GM23338 (cell line): ENCODE results near the gene G6PD. TPM values are rescaled to one million over a fixed set of nuclear protein-coding genes. Genes with fewer than 3 reads are reported as not detected.

Experiments
- CREB1 ChIP-seq: fragments of 250-450 bp; sonication (Bioruptor Pico); IDR thresholded peaks from 2 replicates; pipeline ENCODE4 v1.5.0; 2020; ENCODE audit warnings: low read depth, mild to moderate bottlenecking, moderate library complexity
- EZH2 ChIP-seq: fragments of 200-600 bp; sonication (generic); IDR thresholded peaks from one replicate; pipeline ENCODE4 v1.8.0; 2017; ENCODE audit warnings: antibody characterized with exemption, mild to moderate bottlenecking, low read depth; ENCODE audit not compliant: unreplicated experiment
- JUNB ChIP-seq: IDR thresholded peaks from one replicate; pipeline ENCODE4 v1.6.1; 2016; ENCODE audit warnings: antibody characterized with exemption; ENCODE audit not compliant: unreplicated experiment
- NANOG ChIP-seq: IDR thresholded peaks from 2 replicates; pipeline ENCODE4 v1.6.1; 2016; ENCODE audit warnings: antibody characterized with exemption, borderline replicate concordance
- ZNF331 ChIP-seq: fragments of 250-450 bp; sonication (Bioruptor Pico); IDR thresholded peaks from 2 replicates; pipeline ENCODE4 v1.5.0; 2020; ENCODE audit warnings: low read depth, mild to moderate bottlenecking, moderate library complexity
- polyA plus RNA-seq: library from polyadenylated mRNA; unstranded; fragments of >200 nt; fragmentation: Nextera tagmentation; extraction: Ambion mirVana; gene quantifications from 2 replicates; pipeline ENCODE4 v1.2.1, GENCODE V29; 2016
- total RNA-seq: library from RNA; depleted of rRNA; stranded (reverse); fragments of >200 nt; shearing (Covaris generic); gene quantifications from 2 replicates; pipeline ENCODE4 v1.2.3, GENCODE V29; 2014
- TF ChIP-seq, protein P1 (sequence below): fragments of 250-450 bp; sonication (Bioruptor Pico); IDR thresholded peaks from 2 replicates; pipeline ENCODE4 v1.5.0; 2020; ENCODE audit warnings: mild to moderate bottlenecking, moderate library complexity
- TF ChIP-seq, protein P2 (sequence below), 2 experiments: fragments of 200-600 bp in 1 of 2; sonication (generic) in 1 of 2; conservative IDR thresholded peaks; 2 replicates each; pipeline versions ENCODE4 v1.5.1 to v1.6.1; 2016 to 2017; ENCODE audit warnings: antibody characterized with exemption in 2 of 2, low read depth in 2 of 2, mild to moderate bottlenecking in 2 of 2, moderate library complexity in 1 of 2
- TF ChIP-seq, protein P3 (sequence below): IDR thresholded peaks from one replicate; pipeline ENCODE4 v1.6.1; 2018; ENCODE audit warnings: antibody characterized with exemption; ENCODE audit not compliant: unreplicated experiment
- TF ChIP-seq, protein P4 (sequence below): IDR thresholded peaks from 2 replicates; pipeline ENCODE4 v1.6.1; 2016; ENCODE audit warnings: antibody characterized with exemption

Gene G6PD
- total and polyA plus RNA-seq, 2 experiments from 2014 or later: 14.4 to 66.7 TPM

DNA sequence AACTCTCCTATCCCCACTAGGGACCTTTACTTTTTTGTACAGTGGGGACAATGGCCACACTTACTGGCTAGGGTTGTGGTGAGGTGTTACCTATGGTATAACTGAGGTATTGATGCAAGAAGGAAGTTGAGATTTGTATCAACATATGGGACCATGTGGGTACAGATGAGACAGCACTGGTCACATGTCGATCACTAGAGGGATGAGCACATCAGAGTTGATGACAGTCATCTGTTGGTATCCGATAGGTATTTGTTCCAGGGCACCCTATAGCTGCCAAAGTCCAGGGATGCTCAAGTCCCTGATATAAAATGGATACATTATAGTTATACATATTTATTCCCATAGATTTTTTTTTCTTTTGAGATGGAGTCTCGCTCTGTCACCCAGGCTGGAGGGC lies 43.7 kb downstream of the G6PD start (continued):
- TF ChIP-seq, protein P1, sequence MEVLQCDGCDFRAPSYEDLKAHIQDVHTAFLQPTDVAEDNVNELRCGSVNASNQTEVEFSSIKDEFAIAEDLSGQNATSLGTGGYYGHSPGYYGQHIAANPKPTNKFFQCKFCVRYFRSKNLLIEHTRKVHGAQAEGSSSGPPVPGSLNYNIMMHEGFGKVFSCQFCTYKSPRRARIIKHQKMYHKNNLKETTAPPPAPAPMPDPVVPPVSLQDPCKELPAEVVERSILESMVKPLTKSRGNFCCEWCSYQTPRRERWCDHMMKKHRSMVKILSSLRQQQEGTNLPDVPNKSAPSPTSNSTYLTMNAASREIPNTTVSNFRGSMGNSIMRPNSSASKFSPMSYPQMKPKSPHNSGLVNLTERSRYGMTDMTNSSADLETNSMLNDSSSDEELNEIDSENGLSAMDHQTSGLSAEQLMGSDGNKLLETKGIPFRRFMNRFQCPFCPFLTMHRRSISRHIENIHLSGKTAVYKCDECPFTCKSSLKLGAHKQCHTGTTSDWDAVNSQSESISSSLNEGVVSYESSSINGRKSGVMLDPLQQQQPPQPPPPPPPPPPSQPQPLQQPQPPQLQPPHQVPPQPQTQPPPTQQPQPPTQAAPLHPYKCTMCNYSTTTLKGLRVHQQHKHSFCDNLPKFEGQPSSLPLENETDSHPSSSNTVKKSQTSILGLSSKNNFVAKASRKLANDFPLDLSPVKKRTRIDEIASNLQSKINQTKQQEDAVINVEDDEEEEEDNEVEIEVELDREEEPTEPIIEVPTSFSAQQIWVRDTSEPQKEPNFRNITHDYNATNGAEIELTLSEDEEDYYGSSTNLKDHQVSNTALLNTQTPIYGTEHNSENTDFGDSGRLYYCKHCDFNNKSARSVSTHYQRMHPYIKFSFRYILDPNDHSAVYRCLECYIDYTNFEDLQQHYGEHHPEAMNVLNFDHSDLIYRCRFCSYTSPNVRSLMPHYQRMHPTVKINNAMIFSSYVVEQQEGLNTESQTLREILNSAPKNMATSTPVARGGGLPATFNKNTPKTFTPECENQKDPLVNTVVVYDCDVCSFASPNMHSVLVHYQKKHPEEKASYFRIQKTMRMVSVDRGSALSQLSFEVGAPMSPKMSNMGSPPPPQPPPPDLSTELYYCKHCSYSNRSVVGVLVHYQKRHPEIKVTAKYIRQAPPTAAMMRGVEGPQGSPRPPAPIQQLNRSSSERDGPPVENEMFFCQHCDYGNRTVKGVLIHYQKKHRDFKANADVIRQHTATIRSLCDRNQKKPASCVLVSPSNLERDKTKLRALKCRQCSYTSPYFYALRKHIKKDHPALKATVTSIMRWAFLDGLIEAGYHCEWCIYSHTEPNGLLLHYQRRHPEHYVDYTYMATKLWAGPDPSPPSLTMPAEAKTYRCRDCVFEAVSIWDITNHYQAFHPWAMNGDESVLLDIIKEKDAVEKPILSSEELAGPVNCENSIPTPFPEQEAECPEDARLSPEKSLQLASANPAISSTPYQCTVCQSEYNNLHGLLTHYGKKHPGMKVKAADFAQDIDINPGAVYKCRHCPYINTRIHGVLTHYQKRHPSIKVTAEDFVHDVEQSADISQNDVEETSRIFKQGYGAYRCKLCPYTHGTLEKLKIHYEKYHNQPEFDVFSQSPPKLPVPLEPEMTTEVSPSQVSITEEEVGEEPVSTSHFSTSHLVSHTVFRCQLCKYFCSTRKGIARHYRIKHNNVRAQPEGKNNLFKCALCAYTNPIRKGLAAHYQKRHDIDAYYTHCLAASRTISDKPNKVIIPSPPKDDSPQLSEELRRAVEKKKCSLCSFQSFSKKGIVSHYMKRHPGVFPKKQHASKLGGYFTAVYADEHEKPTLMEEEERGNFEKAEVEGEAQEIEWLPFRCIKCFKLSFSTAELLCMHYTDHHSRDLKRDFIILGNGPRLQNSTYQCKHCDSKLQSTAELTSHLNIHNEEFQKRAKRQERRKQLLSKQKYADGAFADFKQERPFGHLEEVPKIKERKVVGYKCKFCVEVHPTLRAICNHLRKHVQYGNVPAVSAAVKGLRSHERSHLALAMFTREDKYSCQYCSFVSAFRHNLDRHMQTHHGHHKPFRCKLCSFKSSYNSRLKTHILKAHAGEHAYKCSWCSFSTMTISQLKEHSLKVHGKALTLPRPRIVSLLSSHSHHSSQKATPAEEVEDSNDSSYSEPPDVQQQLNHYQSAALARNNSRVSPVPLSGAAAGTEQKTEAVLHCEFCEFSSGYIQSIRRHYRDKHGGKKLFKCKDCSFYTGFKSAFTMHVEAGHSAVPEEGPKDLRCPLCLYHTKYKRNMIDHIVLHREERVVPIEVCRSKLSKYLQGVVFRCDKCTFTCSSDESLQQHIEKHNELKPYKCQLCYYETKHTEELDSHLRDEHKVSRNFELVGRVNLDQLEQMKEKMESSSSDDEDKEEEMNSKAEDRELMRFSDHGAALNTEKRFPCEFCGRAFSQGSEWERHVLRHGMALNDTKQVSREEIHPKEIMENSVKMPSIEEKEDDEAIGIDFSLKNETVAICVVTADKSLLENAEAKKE (CRISPR knock-in tag): no peak
- TF ChIP-seq, protein P2, sequence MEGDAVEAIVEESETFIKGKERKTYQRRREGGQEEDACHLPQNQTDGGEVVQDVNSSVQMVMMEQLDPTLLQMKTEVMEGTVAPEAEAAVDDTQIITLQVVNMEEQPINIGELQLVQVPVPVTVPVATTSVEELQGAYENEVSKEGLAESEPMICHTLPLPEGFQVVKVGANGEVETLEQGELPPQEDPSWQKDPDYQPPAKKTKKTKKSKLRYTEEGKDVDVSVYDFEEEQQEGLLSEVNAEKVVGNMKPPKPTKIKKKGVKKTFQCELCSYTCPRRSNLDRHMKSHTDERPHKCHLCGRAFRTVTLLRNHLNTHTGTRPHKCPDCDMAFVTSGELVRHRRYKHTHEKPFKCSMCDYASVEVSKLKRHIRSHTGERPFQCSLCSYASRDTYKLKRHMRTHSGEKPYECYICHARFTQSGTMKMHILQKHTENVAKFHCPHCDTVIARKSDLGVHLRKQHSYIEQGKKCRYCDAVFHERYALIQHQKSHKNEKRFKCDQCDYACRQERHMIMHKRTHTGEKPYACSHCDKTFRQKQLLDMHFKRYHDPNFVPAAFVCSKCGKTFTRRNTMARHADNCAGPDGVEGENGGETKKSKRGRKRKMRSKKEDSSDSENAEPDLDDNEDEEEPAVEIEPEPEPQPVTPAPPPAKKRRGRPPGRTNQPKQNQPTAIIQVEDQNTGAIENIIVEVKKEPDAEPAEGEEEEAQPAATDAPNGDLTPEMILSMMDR (conservative IDR thresholded peaks at IDR 0.05; ENCODE audit: low read depth in 2 of 2): no peak
- TF ChIP-seq CREB1 (CRISPR knock-in tag): no peak
- no peak for TF ChIP-seq EZH2
- TF ChIP-seq NANOG: no peak
- TF ChIP-seq, protein P3, sequence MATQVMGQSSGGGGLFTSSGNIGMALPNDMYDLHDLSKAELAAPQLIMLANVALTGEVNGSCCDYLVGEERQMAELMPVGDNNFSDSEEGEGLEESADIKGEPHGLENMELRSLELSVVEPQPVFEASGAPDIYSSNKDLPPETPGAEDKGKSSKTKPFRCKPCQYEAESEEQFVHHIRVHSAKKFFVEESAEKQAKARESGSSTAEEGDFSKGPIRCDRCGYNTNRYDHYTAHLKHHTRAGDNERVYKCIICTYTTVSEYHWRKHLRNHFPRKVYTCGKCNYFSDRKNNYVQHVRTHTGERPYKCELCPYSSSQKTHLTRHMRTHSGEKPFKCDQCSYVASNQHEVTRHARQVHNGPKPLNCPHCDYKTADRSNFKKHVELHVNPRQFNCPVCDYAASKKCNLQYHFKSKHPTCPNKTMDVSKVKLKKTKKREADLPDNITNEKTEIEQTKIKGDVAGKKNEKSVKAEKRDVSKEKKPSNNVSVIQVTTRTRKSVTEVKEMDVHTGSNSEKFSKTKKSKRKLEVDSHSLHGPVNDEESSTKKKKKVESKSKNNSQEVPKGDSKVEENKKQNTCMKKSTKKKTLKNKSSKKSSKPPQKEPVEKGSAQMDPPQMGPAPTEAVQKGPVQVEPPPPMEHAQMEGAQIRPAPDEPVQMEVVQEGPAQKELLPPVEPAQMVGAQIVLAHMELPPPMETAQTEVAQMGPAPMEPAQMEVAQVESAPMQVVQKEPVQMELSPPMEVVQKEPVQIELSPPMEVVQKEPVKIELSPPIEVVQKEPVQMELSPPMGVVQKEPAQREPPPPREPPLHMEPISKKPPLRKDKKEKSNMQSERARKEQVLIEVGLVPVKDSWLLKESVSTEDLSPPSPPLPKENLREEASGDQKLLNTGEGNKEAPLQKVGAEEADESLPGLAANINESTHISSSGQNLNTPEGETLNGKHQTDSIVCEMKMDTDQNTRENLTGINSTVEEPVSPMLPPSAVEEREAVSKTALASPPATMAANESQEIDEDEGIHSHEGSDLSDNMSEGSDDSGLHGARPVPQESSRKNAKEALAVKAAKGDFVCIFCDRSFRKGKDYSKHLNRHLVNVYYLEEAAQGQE: no peak
- no peak for TF ChIP-seq ZNF331 (CRISPR knock-in tag)
- no peak for TF ChIP-seq JUNB
- TF ChIP-seq, protein P4, sequence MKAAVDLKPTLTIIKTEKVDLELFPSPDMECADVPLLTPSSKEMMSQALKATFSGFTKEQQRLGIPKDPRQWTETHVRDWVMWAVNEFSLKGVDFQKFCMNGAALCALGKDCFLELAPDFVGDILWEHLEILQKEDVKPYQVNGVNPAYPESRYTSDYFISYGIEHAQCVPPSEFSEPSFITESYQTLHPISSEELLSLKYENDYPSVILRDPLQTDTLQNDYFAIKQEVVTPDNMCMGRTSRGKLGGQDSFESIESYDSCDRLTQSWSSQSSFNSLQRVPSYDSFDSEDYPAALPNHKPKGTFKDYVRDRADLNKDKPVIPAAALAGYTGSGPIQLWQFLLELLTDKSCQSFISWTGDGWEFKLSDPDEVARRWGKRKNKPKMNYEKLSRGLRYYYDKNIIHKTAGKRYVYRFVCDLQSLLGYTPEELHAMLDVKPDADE: no peak
